Measurements from ENCODE around the gene SST. TPM values are rescaled to one million over a fixed set of nuclear protein-coding genes. Genes with fewer than 3 reads are reported as not detected.

The SST gene
- total RNA-seq (not detected), total RNA-seq (0 reads per million in 2 donors)

- no peak within 1 kb of the TSS for H3K27ac Mint-ChIP-seq
- peaks cover 12% of the 10 kb centered on the region for H3K36me3 Mint-ChIP-seq (ENCODE audit: low read depth)
Observed at GRCh38 chr3:187669675-187670504, at the start of gene SST. Gene SST, minus strand, starts transcription at chr3:187670394. Its CDS starts 103 bp downstream, at chr3:187670291.

GRCh38 chr3:187719628-187720336 lies 49.6 kb upstream of the SST start:
- H3K4me3 Mint-ChIP-seq = no peak overlapping the region
- H3K27me3 Mint-ChIP-seq = peaks cover under 1% of the 10 kb centered on the region
- ATAC-seq = no peak
- H3K36me3 Mint-ChIP-seq (ENCODE audit: low read depth) = no peaks in the 10 kb centered on the region
- H3K9me3 ChIP-seq (ENCODE audit: control insufficient read depth, low read length, poor library complexity, severe bottlenecking) = no peaks in the 10 kb centered on the region
- DNase-seq = no peak
- peaks cover 2% of the 10 kb centered on the region for H3K4me1 Mint-ChIP-seq
- H3K27ac Mint-ChIP-seq = no peak overlapping the region

More at GRCh38 chr3:187669675-187670504, at the start of gene SST:
- H3K9me3 ChIP-seq (ENCODE audit: control insufficient read depth, low read length, poor library complexity, severe bottlenecking) = no peaks in the 10 kb centered on the region
- no peak within 1 kb of the TSS for H3K4me3 Mint-ChIP-seq
- no peaks in the 10 kb centered on the region for H3K4me1 Mint-ChIP-seq
- DNase-seq (no peak), ATAC-seq (no peak)
- H3K27me3 Mint-ChIP-seq = peaks cover 76% of the 10 kb centered on the region

GRCh38 chr3:187718802-187719201 lies 48.6 kb upstream of the SST start:
- H3K27me3 Mint-ChIP-seq = peaks cover 4% of the 10 kb centered on the region
- no peak overlapping the region for H3K27ac Mint-ChIP-seq
- no peak for ATAC-seq
- DNase-seq = no peak
- peaks cover 11% of the 10 kb centered on the region for H3K4me1 Mint-ChIP-seq
- no peak overlapping the region for H3K4me3 Mint-ChIP-seq
- no peaks in the 10 kb centered on the region for H3K9me3 ChIP-seq (ENCODE audit: control insufficient read depth, low read length, poor library complexity, severe bottlenecking)
- no peaks in the 10 kb centered on the region for H3K36me3 Mint-ChIP-seq (ENCODE audit: low read depth)

- Mint-ChIP-seq H3K4me1 (peaks cover 15% of the 10 kb centered on the region), H3K36me3 (ENCODE audit: low read depth) (no peaks in the 10 kb centered on the region), H3K27me3 (peaks cover 4% of the 10 kb centered on the region), H3K4me3 (peak overlapping the region; percentile 2), H3K27ac (no peak overlapping the region)
- no peaks in the 10 kb centered on the region for H3K9me3 ChIP-seq (ENCODE audit: control insufficient read depth, low read length, poor library complexity, severe bottlenecking)
- no peak for DNase-seq
- ATAC-seq = no peak
Observed at GRCh38 chr3:187717572-187717971, 47.4 kb upstream of the SST start.

GRCh38 chr3:187714404-187714979 lies 44.3 kb upstream of the SST start:
- Mint-ChIP-seq H3K4me1 (peaks cover 13% of the 10 kb centered on the region), H3K36me3 (ENCODE audit: low read depth) (no peaks in the 10 kb centered on the region), H3K4me3 (no peak overlapping the region), H3K27ac (peak overlapping the region; percentile 51), H3K27me3 (peaks cover 4% of the 10 kb centered on the region)
- no peaks in the 10 kb centered on the region for H3K9me3 ChIP-seq (ENCODE audit: control insufficient read depth, low read length, poor library complexity, severe bottlenecking)
- ATAC-seq (peak; percentile 86), DNase-seq (peak; percentile 32 to 64 (median 38))

GRCh38 chr3:187713504-187713903 lies 43.3 kb upstream of the SST start:
- ATAC-seq = peak; percentile 85
- no peak overlapping the region for H3K4me3 Mint-ChIP-seq

GRCh38 chr3:187709155-187709554 lies 39.0 kb upstream of the SST start:
- no peak for DNase-seq
- no peak for ATAC-seq
- peaks cover 7% of the 10 kb centered on the region for H3K4me1 Mint-ChIP-seq
- no peaks in the 10 kb centered on the region for H3K9me3 ChIP-seq (ENCODE audit: control insufficient read depth, low read length, poor library complexity, severe bottlenecking)
- H3K4me3 Mint-ChIP-seq = no peak overlapping the region
- H3K27ac Mint-ChIP-seq = no peak overlapping the region
- no peaks in the 10 kb centered on the region for H3K27me3 Mint-ChIP-seq
- no peaks in the 10 kb centered on the region for H3K36me3 Mint-ChIP-seq (ENCODE audit: low read depth)

More at GRCh38 chr3:187713504-187713903, 43.3 kb upstream of the SST start:
- peaks cover 13% of the 10 kb centered on the region for H3K4me1 Mint-ChIP-seq
- peaks cover 4% of the 10 kb centered on the region for H3K27me3 Mint-ChIP-seq
- no peaks in the 10 kb centered on the region for H3K36me3 Mint-ChIP-seq (ENCODE audit: low read depth)
- no peak for DNase-seq
- H3K27ac Mint-ChIP-seq = no peak overlapping the region
- no peaks in the 10 kb centered on the region for H3K9me3 ChIP-seq (ENCODE audit: control insufficient read depth, low read length, poor library complexity, severe bottlenecking)

- no peaks in the 10 kb centered on the region for H3K9me3 ChIP-seq (ENCODE audit: control insufficient read depth, low read length, poor library complexity, severe bottlenecking)
- DNase-seq (no peak), ATAC-seq (no peak)
- H3K27me3 Mint-ChIP-seq = no peaks in the 10 kb centered on the region
- no peak overlapping the region for H3K27ac Mint-ChIP-seq
- peaks cover 3% of the 10 kb centered on the region for H3K4me1 Mint-ChIP-seq
- H3K36me3 Mint-ChIP-seq (ENCODE audit: low read depth) = no peaks in the 10 kb centered on the region
- no peak overlapping the region for H3K4me3 Mint-ChIP-seq
Observed at GRCh38 chr3:187708696-187709095, 38.5 kb upstream of the SST start.

- no peaks in the 10 kb centered on the region for H3K4me1 Mint-ChIP-seq
- H3K36me3 Mint-ChIP-seq (ENCODE audit: low read depth) = no peaks in the 10 kb centered on the region
- no peak overlapping the region for H3K4me3 Mint-ChIP-seq
Observed at GRCh38 chr3:187706971-187707370, 36.8 kb upstream of the SST start.

GRCh38 chr3:187705164-187705563 lies 35.0 kb upstream of the SST start:
- no peaks in the 10 kb centered on the region for H3K27me3 Mint-ChIP-seq
- no peak overlapping the region for H3K4me3 Mint-ChIP-seq
- no peaks in the 10 kb centered on the region for H3K9me3 ChIP-seq (ENCODE audit: control insufficient read depth, low read length, poor library complexity, severe bottlenecking)
- ATAC-seq (no peak), DNase-seq (no peak)
- H3K4me1 Mint-ChIP-seq = no peaks in the 10 kb centered on the region
- H3K27ac Mint-ChIP-seq = no peak overlapping the region
- H3K36me3 Mint-ChIP-seq (ENCODE audit: low read depth) = no peaks in the 10 kb centered on the region

More at GRCh38 chr3:187706971-187707370, 36.8 kb upstream of the SST start:
- Mint-ChIP-seq H3K27ac (no peak overlapping the region), H3K27me3 (no peaks in the 10 kb centered on the region)
- no peaks in the 10 kb centered on the region for H3K9me3 ChIP-seq (ENCODE audit: control insufficient read depth, low read length, poor library complexity, severe bottlenecking)
- DNase-seq (no peak), ATAC-seq (no peak)

GRCh38 chr3:187702507-187703033 lies 32.4 kb upstream of the SST start, which contains the start of gene RTP2:
Gene RTP2, minus strand, starts transcription at chr3:187702557. Its CDS starts 429 bp downstream, at chr3:187702128.
- Mint-ChIP-seq H3K27me3 (peaks cover 6% of the 10 kb centered on the region), H3K4me1 (no peaks in the 10 kb centered on the region), H3K36me3 (ENCODE audit: low read depth) (no peaks in the 10 kb centered on the region), H3K27ac (no peak within 1 kb of the TSS), H3K4me3 (no peak within 1 kb of the TSS)
- no peaks in the 10 kb centered on the region for H3K9me3 ChIP-seq (ENCODE audit: control insufficient read depth, low read length, poor library complexity, severe bottlenecking)
- no peak for ATAC-seq
- no peak for DNase-seq

- no peak for ATAC-seq
- Mint-ChIP-seq H3K27ac (no peak overlapping the region), H3K4me3 (no peak overlapping the region), H3K27me3 (peaks cover 20% of the 10 kb centered on the region), H3K4me1 (peaks cover 3% of the 10 kb centered on the region), H3K36me3 (ENCODE audit: low read depth) (no peaks in the 10 kb centered on the region)
- no peak for DNase-seq
- no peaks in the 10 kb centered on the region for H3K9me3 ChIP-seq (ENCODE audit: control insufficient read depth, low read length, poor library complexity, severe bottlenecking)
Observed at GRCh38 chr3:187700249-187700648, 30.1 kb upstream of the SST start.

All from T-helper 17 cell (primary cell).